CD4-positive, alpha-beta T cell treated with Interleukin-4 for 1 hour (primary cell): Measurements from ENCODE around the gene CBFB.
"Not testable (repeated sequence)": the region's sequence is repeated elsewhere in the genome, so short reads cannot be mapped to it uniquely, and the experiment has no call there.

Source experiments
- DNase-seq, 2 donors: peaks; one replicate each; pipeline ENCODE4 v3.0.0-alpha.2; 2020 to 2022

CBFB gene

GRCh38 chr16:67028696-67029253 is at the start of gene CBFB:
Gene CBFB, plus strand, starts transcription at chr16:67029149. Its CDS starts 259 bp downstream, at chr16:67029408.
- DNase-seq, result peak; percentile 95

GRCh38 chr16:66983033-66983432 is 45.9 kb upstream of the CBFB start:
- DNase-seq, result no peak

GRCh38 chr16:66984892-66985311 is 44.0 kb upstream of the CBFB start:
- DNase-seq, result peak; percentile 19 to 65

GRCh38 chr16:66986559-66986958 is 42.4 kb upstream of the CBFB start:
- no peak for DNase-seq

- DNase-seq, result no peak
These were observed 40.7 kb upstream of the CBFB start, which contains the start of gene CES4A for GRCh38 chr16:66988197-66988788. Gene CES4A, plus strand, starts transcription at chr16:66988589. Its CDS starts 184 bp downstream, at chr16:66988773.

DNA sequence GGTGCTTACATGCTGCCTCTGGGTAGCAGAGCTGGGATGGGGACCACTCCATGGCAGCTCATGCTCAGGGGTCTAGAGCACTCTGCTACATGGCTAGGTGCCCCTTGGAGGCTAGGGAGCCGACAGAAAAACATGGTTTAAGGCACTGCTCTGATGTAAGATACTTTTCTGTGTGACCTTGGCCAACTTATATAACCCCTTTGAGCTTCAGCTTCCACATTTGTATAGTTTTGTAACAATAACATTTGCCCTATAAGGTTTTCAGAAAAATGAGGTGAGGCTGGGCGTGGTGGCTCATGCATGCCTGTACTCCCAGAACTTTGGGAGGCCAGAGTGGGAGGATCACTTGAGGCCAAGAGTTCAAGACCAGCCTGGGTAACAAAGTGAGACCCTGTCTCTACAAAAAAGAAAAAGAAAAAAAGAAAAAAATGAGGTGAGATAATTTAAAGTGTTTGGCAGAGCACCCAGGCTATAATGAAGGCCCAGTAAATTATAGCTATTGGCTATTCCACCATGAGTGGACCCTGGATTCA is 37.3 kb upstream of the CBFB start:
- no peak for DNase-seq

DNA sequence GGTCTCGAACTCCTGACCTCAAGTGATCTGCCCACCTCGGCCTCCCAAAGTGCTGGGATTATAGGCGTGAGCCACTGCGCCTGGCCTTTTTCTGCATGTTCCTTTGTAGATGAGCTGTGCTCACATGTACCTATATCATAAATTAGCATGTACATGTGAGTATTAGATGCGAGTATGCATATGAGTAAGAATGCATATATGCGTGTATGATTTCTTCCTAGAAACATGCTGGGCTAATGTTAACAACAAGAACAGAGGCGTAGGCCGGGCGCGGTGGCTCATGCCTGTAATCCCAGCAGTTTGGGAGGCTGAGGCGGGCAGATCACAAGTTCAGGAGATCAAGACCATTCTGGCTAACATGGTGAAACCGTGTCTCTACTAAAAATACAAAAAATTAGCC is 35.4 kb upstream of the CBFB start:
- DNase-seq, result not testable (repeated sequence)

GRCh38 chr16:66996324-66996982 is 32.5 kb upstream of the CBFB start:
- no peak for DNase-seq

DNA sequence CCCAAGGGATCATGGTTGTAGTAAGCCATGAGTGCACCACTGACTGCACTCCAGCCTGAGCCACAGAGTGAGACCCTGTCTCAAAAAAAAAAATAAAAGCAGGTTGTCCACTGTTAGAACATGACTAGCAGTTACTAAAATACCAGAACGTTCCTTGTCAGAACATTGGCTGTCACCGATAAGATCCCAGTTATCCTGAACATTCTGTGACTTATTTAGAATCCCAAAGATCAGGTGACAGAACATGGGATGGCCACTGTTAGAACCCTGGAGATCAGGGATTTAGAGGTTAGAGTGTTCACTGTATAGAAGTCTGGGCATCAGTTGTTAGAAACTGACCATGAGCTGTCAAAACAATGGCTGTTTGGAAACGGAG is 32.0 kb upstream of the CBFB start:
- DNase-seq, result no peak

GRCh38 chr16:67000384-67001351 is 28.3 kb upstream of the CBFB start:
- DNase-seq, result peak; percentile 60 to 71

GRCh38 chr16:67001726-67002125 is 27.2 kb upstream of the CBFB start:
- DNase-seq, result no peak

DNA sequence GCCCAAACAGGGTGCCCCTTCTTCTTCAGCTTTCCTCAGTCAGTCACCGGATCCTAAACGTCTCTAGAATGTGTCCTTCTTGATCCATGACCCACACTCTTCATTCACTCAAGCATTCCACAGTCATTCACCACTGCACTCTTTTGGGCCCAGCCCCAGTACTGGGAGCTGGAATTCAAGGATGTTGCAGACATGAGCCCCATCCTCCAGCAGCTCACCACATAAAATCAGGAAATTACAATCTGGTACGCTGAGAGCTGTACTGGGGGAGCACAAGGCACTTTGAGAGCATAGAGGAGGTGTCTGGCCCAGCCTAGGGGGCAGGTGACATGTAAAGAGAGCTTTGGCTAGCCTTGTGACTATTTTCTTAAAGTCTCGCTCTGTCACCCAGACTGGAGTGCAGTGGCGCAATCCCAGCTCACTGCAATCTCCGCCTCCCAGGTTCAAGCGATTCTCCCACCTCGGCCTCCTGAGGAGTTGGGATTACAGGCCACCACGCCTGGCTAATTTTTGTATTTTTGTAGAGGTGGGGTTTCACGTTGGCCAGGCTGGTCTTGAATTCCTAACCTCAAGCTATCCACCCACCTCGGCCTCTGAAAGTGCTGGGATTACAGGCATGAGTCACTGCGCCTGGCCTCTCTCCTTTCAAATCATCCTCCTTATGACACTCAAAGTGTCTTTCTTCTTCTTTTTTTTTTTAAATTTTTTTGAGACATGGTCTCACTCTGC is 21.9 kb upstream of the CBFB start:
- no peak for DNase-seq

- DNase-seq, result no peak
These were observed 19.8 kb upstream of the CBFB start for GRCh38 chr16:67009158-67009557.

DNA sequence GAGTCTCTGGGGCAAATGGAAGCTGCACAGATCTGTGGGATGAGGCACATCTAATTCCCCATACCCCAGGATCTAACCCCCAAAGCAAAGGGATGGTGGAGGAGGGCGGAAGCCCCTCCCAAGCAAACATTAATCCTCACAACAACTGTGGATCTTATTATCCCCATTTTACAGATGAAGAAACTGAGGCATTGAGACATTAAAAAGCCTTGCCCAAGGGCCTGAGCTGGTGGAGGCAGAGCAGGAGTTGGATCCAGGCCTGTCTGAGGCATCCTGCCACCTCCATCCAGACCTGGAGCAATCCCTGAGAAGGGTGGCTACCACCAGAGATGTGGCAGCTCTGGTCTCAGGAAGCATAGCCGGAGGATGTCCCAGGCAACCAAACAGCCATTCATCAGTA is 17.7 kb upstream of the CBFB start:
- no peak for DNase-seq

DNA sequence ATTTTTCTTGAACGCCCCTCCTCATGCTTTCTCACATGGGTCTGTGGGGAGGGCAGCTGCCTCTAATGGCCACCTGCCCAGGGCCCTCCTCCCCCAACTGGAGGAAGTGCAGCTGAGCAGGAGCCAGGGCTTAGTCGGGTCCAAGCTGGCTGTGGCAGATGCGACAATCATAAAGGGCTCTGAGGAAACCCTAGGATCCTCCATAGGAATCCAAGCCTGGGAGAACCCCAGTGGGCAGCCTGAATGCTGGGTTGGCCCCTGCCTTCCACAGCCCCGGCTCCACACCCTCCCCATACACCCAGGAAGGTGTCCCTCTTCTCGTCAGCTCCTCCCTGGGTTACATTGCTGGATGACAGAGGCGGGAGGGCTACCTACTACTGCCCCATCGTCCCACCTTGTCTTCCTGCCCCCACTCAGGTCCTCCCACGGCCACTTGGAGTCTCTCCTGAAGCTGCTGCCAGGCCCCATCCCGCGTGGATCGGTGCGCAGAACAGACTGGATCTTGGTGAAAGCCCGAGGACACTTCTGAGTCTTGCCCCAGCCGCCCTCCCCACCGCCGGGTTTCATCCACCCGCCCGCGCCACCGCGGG is 15.6 kb upstream of the CBFB start:
- DNase-seq, result no peak

GRCh38 chr16:67013823-67014633 is 14.9 kb upstream of the CBFB start:
- DNase-seq, result peak; percentile 59 to 71

GRCh38 chr16:67014634-67015312 is 14.2 kb upstream of the CBFB start:
- DNase-seq, result no peak

- DNase-seq, result no peak
These were observed 13.6 kb upstream of the CBFB start for GRCh38 chr16:67015313-67015731.

DNA sequence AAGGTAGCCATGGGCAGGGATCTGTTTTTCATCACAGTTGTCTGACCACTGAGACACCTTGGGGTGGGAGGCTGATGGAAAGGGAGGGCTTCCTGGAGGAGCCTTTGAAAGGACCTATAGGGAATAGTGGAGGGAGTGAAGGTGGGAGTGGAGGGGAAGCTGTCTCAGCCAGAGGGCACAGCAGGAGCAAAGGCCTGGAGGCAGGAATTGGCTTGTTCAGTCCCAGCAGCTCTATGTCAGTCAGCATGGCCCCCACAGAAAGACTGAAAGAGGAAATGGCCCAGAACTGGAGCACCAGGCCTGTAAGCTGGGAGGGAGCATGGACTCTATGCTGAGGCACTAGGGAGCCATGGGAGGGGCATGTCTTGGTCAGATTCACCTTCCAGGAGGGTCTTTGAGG is 12.8 kb upstream of the CBFB start:
- DNase-seq, result no peak
